HG02798 (cell line): ENCODE results near the gene ADCY10.

Experiments used
- ATAC-seq: cut with Tn5 transposase; IDR thresholded peaks from one replicate; pipeline ENCODE4 v1.9.1; 2021; ENCODE audit warnings: mild to moderate bottlenecking; ENCODE audit not compliant: unreplicated experiment, poor library complexity

Gene ADCY10, protein sequence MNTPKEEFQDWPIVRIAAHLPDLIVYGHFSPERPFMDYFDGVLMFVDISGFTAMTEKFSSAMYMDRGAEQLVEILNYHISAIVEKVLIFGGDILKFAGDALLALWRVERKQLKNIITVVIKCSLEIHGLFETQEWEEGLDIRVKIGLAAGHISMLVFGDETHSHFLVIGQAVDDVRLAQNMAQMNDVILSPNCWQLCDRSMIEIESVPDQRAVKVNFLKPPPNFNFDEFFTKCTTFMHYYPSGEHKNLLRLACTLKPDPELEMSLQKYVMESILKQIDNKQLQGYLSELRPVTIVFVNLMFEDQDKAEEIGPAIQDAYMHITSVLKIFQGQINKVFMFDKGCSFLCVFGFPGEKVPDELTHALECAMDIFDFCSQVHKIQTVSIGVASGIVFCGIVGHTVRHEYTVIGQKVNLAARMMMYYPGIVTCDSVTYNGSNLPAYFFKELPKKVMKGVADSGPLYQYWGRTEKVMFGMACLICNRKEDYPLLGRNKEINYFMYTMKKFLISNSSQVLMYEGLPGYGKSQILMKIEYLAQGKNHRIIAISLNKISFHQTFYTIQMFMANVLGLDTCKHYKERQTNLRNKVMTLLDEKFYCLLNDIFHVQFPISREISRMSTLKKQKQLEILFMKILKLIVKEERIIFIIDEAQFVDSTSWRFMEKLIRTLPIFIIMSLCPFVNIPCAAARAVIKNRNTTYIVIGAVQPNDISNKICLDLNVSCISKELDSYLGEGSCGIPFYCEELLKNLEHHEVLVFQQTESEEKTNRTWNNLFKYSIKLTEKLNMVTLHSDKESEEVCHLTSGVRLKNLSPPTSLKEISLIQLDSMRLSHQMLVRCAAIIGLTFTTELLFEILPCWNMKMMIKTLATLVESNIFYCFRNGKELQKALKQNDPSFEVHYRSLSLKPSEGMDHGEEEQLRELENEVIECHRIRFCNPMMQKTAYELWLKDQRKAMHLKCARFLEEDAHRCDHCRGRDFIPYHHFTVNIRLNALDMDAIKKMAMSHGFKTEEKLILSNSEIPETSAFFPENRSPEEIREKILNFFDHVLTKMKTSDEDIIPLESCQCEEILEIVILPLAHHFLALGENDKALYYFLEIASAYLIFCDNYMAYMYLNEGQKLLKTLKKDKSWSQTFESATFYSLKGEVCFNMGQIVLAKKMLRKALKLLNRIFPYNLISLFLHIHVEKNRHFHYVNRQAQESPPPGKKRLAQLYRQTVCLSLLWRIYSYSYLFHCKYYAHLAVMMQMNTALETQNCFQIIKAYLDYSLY (N-terminal part only)

GRCh38 chr1:167913895-167914496 lies at the start of gene ADCY10:
ADCY10 (minus strand) TSS chr1:167914134; CDS start chr1:167905140, 8,994 bp downstream.
- no peak for ATAC-seq

DNA sequence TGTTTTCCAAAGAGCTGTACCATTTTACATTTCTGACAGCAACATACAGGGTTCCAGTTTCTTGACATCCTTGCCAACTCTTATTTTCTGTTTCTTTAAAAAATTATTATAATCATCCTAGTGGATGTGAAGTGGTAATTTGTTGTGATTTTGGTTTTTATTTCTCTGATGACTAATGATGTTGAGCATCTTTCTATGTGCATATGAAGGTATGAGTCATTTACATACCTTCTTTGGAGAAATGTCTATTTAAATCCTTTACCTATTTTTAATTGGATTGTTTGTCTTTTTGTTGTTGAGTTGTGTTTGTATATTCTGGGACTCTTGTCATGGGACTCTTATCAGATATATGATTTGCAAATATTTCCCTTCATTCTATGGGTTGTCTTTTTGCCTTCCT lies 43.8 kb upstream of the ADCY10 start:
- ATAC-seq = no peak

- ATAC-seq = no peak
These were observed 42.0 kb upstream of the ADCY10 start for GRCh38 chr1:167955915-167956314.

GRCh38 chr1:167950569-167950968 lies 36.6 kb upstream of the ADCY10 start:
- no peak for ATAC-seq

DNA sequence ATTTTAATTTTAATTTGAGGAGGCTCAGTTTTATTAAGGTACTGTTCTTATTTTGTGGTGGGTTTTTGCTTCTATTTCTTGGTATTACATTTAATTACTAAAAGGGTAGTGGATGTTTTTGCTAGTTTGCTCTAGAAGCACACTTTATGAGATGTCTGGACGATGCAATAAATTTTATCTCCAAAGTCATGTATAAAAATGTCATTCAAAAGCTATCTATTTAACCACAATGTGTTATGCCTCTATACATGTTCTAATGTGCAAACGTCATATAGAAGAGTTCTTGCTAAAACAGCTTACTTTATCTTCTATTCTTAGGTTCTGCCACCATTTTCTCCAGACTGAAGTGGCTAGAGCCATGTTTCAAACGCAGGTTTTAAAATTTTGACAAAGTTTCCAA lies 35.9 kb upstream of the ADCY10 start:
- ATAC-seq = no peak

GRCh38 chr1:167947733-167948132 lies 33.8 kb upstream of the ADCY10 start:
- no peak for ATAC-seq

DNA sequence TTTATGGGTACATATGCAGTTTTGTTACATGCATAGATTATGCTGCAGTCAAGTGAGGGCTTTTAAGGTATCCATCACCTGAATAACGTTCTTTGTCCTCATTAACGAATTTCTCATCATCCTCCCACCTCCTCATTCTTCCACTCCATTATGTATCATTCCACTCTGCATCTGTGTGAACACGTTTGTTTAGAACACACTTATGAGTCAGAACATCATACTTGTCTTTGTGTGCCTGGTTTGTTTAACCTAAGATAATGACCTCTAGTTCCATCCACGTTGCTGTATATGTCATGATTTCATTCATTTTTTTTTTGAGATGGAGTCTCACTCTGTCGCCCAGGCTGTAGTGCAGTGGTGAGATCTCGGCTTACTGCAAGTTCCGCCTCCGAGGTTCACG lies 29.6 kb upstream of the ADCY10 start:
- no peak for ATAC-seq

GRCh38 chr1:167940264-167940663 lies 26.3 kb upstream of the ADCY10 start:
- ATAC-seq = no peak

DNA sequence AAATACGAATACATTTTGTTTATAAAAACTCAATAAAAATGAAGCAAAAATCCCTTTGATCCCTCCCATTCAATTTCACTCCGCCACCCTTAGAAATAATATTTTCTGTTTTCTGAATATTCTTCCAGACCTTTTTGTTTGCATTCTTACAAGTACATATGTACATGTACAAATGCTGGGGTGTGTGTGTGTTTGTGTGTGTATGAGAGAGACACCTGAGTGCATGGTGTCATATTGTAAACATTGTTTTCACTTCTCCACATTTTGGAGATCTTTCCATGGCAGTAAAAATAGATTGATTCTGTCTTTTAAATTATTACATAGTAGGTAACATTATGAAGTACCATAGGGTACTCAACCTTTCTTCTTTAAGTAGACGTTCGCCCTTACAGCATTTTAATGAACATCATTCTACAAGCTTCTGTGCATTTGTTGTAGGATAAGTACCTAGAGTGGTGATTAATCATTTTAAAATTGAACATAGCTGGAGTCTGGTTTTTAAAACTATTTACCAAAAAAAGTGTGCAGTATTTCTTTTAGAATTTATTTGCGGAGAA lies 24.2 kb upstream of the ADCY10 start:
- no peak for ATAC-seq

DNA sequence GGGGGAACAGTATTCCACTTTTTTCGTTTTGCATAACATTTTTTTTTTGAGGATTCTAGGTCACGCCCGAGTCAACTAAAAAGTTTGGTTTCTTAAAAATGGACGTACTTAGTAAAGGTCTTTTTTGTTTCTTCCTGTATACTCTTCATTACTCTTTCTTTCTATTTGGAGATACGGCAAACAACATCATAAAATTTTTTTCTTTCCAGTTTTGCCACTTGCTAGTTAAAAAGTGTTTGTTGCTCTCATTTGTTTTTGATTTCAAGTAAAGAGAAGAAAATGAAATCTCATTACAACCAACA lies 23.7 kb upstream of the ADCY10 start:
- ATAC-seq = no peak

GRCh38 chr1:167936930-167937708 lies 23.2 kb upstream of the ADCY10 start, which contains the start of gene MPC2:
MPC2 (minus strand) TSS chr1:167937072; CDS start chr1:167935841, 1,231 bp downstream.
- ATAC-seq = peak; percentile 14

- ATAC-seq = peak; percentile 84
These were observed 22.4 kb upstream of the ADCY10 start, which contains the start of gene DCAF6 for GRCh38 chr1:167936068-167936929. DCAF6 (plus strand) TSS chr1:167936683; CDS start chr1:167936912, 229 bp downstream.

GRCh38 chr1:167935216-167936067 lies 21.5 kb upstream of the ADCY10 start:
- peak; percentile 8 for ATAC-seq

DNA sequence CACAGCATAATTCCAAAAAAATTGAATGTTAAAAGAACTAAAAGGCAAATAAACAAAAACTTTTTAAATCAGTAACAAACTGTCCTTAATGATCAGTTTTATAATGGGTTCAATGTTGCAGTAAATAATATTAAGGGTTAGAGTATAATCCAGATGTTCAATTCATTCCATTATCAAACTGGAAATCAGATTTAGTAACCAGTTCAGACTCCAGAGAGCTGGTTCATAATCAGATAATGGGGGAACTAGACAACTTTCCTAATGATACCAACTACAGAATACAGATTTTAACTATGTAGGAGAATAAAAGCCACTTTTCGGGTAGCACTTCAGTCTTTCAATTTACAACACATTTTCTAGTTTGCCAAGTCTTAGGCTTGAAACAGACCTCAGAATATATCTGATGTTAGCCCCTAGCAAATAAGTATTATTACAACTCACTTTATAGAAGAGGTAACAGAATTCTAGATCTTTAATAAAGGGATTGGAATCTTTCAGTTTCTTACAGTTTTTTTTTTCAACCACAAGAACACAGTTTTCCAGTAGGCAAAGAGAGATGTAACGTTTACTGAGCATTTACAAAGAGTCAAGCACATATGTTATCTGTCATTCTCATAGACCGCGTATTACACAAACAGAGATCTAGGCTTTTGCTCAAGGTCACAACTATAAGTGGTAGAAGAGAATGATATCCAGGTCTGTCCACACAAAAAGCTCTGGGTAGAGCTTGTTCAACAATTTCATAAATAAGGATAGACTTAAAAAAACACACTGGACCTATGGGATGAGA lies 20.7 kb upstream of the ADCY10 start:
- no peak for ATAC-seq

- ATAC-seq = no peak
These were observed 19.9 kb upstream of the ADCY10 start for GRCh38 chr1:167933788-167934187.

GRCh38 chr1:167929725-167930124 lies 15.8 kb upstream of the ADCY10 start:
- ATAC-seq = no peak
